Spleen (tissue), 11 donors: Measurements from ENCODE around the gene MIGA1. TPM values are rescaled to one million over a fixed set of nuclear protein-coding genes. Genes with fewer than 3 reads are reported as not detected.

ENCODE experiments used
- DNase-seq: peaks from one replicate; pipeline ENCODE4 v3.0.0-alpha.2; 2020
- H3K27ac ChIP-seq, 8 donors: fragments of 200-600 bp; sonication (generic) in 7 of 8; 1 replicate in 4 of 8; 2 replicates in 4 of 8; pipeline versions ENCODE4 v1.5.0 to v1.8.0; 2016 to 2021; ENCODE audit warnings: inconsistent platforms in 4 of 8, mild to moderate bottlenecking in 4 of 8, moderate library complexity in 1 of 8
- H3K27me3 ChIP-seq, 7 donors: fragments of 200-600 bp; sonication (generic) in 6 of 7; replicated peaks in 1 of 7; 1 replicate in 4 of 7; 2 replicates in 3 of 7; pipeline versions ENCODE4 v1.5.0 to v1.8.0; 2016 to 2021; ENCODE audit warnings: inconsistent platforms in 3 of 7, mild to moderate bottlenecking in 1 of 7
- H3K36me3 ChIP-seq, 6 donors: fragments of 200-600 bp; sonication (generic) in 5 of 6; 1 replicate in 4 of 6; 2 replicates in 2 of 6; pipeline versions ENCODE4 v1.5.0 to v1.8.0; 2016 to 2021; ENCODE audit warnings: inconsistent platforms in 2 of 6
- H3K4me1 ChIP-seq, 6 donors: fragments of 200-600 bp; sonication (generic) in 5 of 6; 1 replicate in 3 of 6; 2 replicates in 3 of 6; pipeline versions ENCODE4 v1.5.0 to v1.8.0; 2016 to 2021; ENCODE audit warnings: inconsistent platforms in 3 of 6
- H3K4me3 ChIP-seq, 8 donors: fragments of 200-600 bp; sonication (generic) in 7 of 8; 1 replicate in 4 of 8; 2 replicates in 4 of 8; pipeline versions ENCODE4 v1.5.0 to v1.8.0; 2016 to 2021; ENCODE audit warnings: inconsistent platforms in 4 of 8, mild to moderate bottlenecking in 4 of 8, moderate library complexity in 2 of 8
- H3K9me3 ChIP-seq, 8 donors: fragments of 200-600 bp; sonication (generic) in 7 of 8; 1 replicate in 4 of 8; 2 replicates in 4 of 8; pipeline versions ENCODE4 v1.5.0 to v1.8.0; 2016 to 2021; ENCODE audit warnings: inconsistent platforms in 4 of 8
- CTCF ChIP-seq, 11 experiments: fragments of 200-600 bp in 7 of 11; fragments of 450-650 bp in 4 of 11; sonication (generic) in 4 of 11; IDR thresholded peaks in 8 of 11; conservative IDR thresholded peaks in 3 of 11; 1 replicate in 7 of 11; 2 replicates in 4 of 11; pipeline versions ENCODE4 v1.4.0 to v1.8.0; 2016 to 2021; ENCODE audit warnings: antibody characterized with exemption in 11 of 11, inconsistent platforms in 4 of 11, mild to moderate bottlenecking in 1 of 11
- POLR2A ChIP-seq, 3 donors: fragments of 450-650 bp; IDR thresholded peaks; one replicate each; pipeline ENCODE4 v1.5.1; 2017; ENCODE audit warnings: antibody characterized with exemption in 3 of 3, mild to moderate bottlenecking in 1 of 3
- POLR2AphosphoS5 ChIP-seq, 3 donors: sonication (generic); formaldehyde crosslinking; IDR thresholded peaks; one replicate each; pipeline ENCODE4 v1.5.1; 2017; ENCODE audit warnings: antibody characterized with exemption in 3 of 3
- WGBS, 5 donors: extraction: QIAGEN DNeasy Blood & Tissue Kit in 3 of 5; methylation state at CpG; one replicate each; pipeline versions ENCODE4 v1.1.5 to v1.1.7; 2013 to 2018; 5-methylcytosine and 5-hydroxymethylcytosine counted together
- intact Hi-C: fragments of 100-400 bp; cut with DNase I; formaldehyde crosslinking; loops from one replicate; pipeline ENCODE4 v1.15.0; 2023; ENCODE audit warnings: low total_unique reads
- polyA plus RNA-seq, 3 donors: library from polyadenylated mRNA; stranded (reverse); fragments of 200-250 nt; gene quantifications; one replicate each; pipeline ENCODE4 v1.2.1, GENCODE V29; 2013
- total RNA-seq, 7 donors: library from RNA; depleted of rRNA in 3 of 7; stranded (reverse); fragments of >200 nt in 3 of 7; fragmentation: NEBNext Ultra II Directional in 4 of 7; extraction: Animal tissue kit (Norgen Biotek cat#: 25700) in 4 of 7; gene quantifications; one replicate each; pipeline versions ENCODE4 v1.1.0 to v1.2.1, GENCODE V29; 2016 to 2021
- donor health status: healthy with polysubstance abuse.
- donor health status: DM: no; HTN: no; CAD: no; lungs with moderate emphysema.
- donor health status: DM: no; HTN: no; CAD: no.
- donor health status: Bipolar disorder and iron deficiency.
- donor health status: healthy.
- donor health status: DM: no; HTN: no; CAD: no.
- donor health status: DM: yes; HTN: yes; CAD: no.

The MIGA1 gene
- total and polyA plus RNA-seq, 10 donors: 2.4 to 20.2 (median 16.5) TPM

- H3K27ac ChIP-seq: no peak overlapping the region
- no peaks in the 10 kb centered on the region for H3K9me3 ChIP-seq
- no peak for DNase-seq
- TF ChIP-seq POLR2A (IDR thresholded peaks at IDR 0.05) (no peak), POLR2AphosphoS5 (IDR thresholded peaks at IDR 0.05) (no peak), CTCF (IDR thresholded peaks at IDR 0.05 in 8 of 11, conservative IDR thresholded peaks at IDR 0.05 in 3 of 11) (no peak)
- H3K4me3 ChIP-seq: no peak overlapping the region
- peaks cover 0 to 59% (median 16%) of the 10 kb centered on the region in 6 donors for H3K36me3 ChIP-seq
- H3K27me3 ChIP-seq: no peaks in the 10 kb centered on the region
- intact Hi-C loops: no loop called here
- no peaks in the 10 kb centered on the region for H3K4me1 ChIP-seq
- WGBS, 5 donors: 71 to 92% (median 83%) methylated on average over 1 of the region's 1 CpG
Measured at GRCh38 chr1:77841574-77841973, 62.1 kb downstream of the MIGA1 start.

GRCh38 chr1:77845951-77846350 is 66.5 kb downstream of the MIGA1 start:
- intact Hi-C loops: no loop called here
- Histone ChIP-seq H3K27me3 (no peaks in the 10 kb centered on the region), H3K27ac (no peak overlapping the region), H3K9me3 (no peaks in the 10 kb centered on the region), H3K4me3 (no peak overlapping the region), H3K4me1 (peaks cover 0 to 8% (median 2%) of the 10 kb centered on the region in 6 donors), H3K36me3 (peaks cover 0 to 59% (median 9%) of the 10 kb centered on the region in 6 donors)
- no peak for DNase-seq
- no peak for TF ChIP-seq POLR2AphosphoS5 (IDR thresholded peaks at IDR 0.05)
- TF ChIP-seq CTCF (IDR thresholded peaks at IDR 0.05 in 8 of 11, conservative IDR thresholded peaks at IDR 0.05 in 3 of 11): no peak
- TF ChIP-seq POLR2A (IDR thresholded peaks at IDR 0.05): no peak
- 94 to 98% (median 96%) methylated on average over 1 of the region's 1 CpG for WGBS, 5 donors

GRCh38 chr1:77846966-77847365 is 67.5 kb downstream of the MIGA1 start:
- peaks cover 0 to 63% (median 9%) of the 10 kb centered on the region in 6 donors for H3K36me3 ChIP-seq
- no peaks in the 10 kb centered on the region for H3K27me3 ChIP-seq
- intact Hi-C loops: no loop called here
- no peak for DNase-seq
- H3K4me1 ChIP-seq: peaks cover 0 to 8% (median 2%) of the 10 kb centered on the region in 6 donors
- TF ChIP-seq POLR2A (IDR thresholded peaks at IDR 0.05): no peak
- 79 to 85% (median 83%) methylated on average over 3 of the region's 3 CpGs for WGBS, 5 donors
- no peaks in the 10 kb centered on the region for H3K9me3 ChIP-seq
- H3K4me3 ChIP-seq: no peak overlapping the region
- H3K27ac ChIP-seq: no peak overlapping the region

- peaks cover 0 to 8% (median 2%) of the 10 kb centered on the region in 6 donors for H3K4me1 ChIP-seq
- no peaks in the 10 kb centered on the region for H3K27me3 ChIP-seq
- 41 to 56% (median 50%) methylated on average over 9 of the region's 9 CpGs for WGBS, 5 donors
- intact Hi-C loops: no loop called here
- H3K27ac ChIP-seq: no peak overlapping the region
- no peak overlapping the region for H3K4me3 ChIP-seq
- H3K36me3 ChIP-seq: peaks cover 0 to 63% (median 10%) of the 10 kb centered on the region in 6 donors
- no peaks in the 10 kb centered on the region for H3K9me3 ChIP-seq
- DNase-seq: no peak
- no peak for TF ChIP-seq CTCF (IDR thresholded peaks at IDR 0.05 in 8 of 11, conservative IDR thresholded peaks at IDR 0.05 in 3 of 11)
- no peak for TF ChIP-seq POLR2AphosphoS5 (IDR thresholded peaks at IDR 0.05)
- TF ChIP-seq POLR2A (IDR thresholded peaks at IDR 0.05): no peak
Measured at GRCh38 chr1:77847621-77848080, 68.2 kb downstream of the MIGA1 start.

GRCh38 chr1:77850082-77850481 is 70.6 kb downstream of the MIGA1 start:
- intact Hi-C loops: no loop called here
- peaks cover 0 to 17% (median 12%) of the 10 kb centered on the region in 8 donors for H3K9me3 ChIP-seq
- H3K4me1 ChIP-seq: peaks cover 0 to 8% (median 2%) of the 10 kb centered on the region in 6 donors
- H3K27me3 ChIP-seq: no peaks in the 10 kb centered on the region
- H3K27ac ChIP-seq: no peak overlapping the region
- 90 to 98% (median 97%) methylated on average over 1 of the region's 1 CpG for WGBS, 5 donors
- DNase-seq: no peak
- peaks cover 0 to 61% (median 3%) of the 10 kb centered on the region in 6 donors for H3K36me3 ChIP-seq
- no peak for TF ChIP-seq POLR2AphosphoS5 (IDR thresholded peaks at IDR 0.05)
- TF ChIP-seq CTCF (IDR thresholded peaks at IDR 0.05 in 8 of 11, conservative IDR thresholded peaks at IDR 0.05 in 3 of 11): no peak
- no peak for TF ChIP-seq POLR2A (IDR thresholded peaks at IDR 0.05)
- H3K4me3 ChIP-seq: no peak overlapping the region
